Activated CD4-positive, alpha-beta T cell treated with anti-CD3 and anti-CD28 coated beads, Interleukin-2, amount 50 U/mL, for 16 hours (primary cell): Measurements from ENCODE around the gene PSTPIP1.

Experiments
- DNase-seq: peaks from one replicate; pipeline ENCODE4 v3.0.0-alpha.2; 2020

Gene PSTPIP1

DNA sequence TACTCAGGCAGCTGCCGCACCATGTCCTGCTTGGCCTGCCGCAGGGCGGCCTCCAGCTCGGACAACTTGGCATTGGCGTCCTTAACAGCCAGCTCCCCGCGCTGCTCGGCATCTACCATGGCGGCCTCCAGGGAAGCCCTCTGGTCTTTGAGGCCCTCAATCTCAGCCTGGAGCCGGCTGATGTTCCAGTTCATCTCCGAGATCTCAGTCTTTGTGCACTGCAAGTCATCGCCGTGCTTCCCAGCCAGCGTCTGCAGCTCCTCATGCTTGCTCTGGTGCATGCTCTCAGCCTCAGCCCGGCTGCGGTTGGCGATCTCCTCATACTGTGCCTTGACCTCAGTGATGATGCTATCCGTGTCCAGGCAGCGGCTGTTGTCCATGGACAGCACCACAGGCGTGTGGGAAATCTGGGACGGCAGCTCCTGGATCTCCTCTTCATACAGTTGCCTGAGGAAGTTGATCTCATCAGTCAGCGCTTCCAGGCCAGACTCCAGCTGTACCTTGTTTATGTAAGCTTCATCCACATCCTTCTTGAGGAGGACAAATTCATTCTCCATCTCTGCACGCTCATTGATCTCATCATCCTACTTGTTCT lies 15.5 kb upstream of the PSTPIP1 start:
- no peak for DNase-seq

DNA sequence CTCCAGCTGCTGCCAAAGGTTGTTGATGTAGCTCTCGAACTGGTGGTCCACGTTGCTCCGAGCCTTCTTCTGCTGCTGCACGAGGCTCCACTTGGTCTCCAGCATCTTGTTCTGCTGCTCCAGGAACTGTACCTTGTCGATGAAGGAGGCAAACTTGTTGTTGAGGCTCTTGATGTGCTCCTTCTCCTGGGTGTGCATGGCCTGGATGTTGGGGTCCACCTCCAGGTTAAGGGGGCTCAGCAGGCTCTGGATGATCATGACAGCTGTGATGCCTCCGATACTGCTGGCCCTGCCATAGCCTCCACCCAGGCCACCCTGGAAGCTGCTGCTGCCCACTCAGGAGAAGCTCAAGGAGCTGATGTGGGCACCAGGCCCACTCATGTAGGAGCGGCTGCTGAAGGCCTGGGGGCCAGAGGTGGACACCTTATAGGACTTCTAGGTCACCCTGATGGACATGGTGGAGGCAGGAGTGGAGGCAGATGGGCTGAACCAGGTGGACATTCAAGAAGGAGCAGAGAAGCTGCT lies 14.9 kb upstream of the PSTPIP1 start:
- DNase-seq = no peak

DNA sequence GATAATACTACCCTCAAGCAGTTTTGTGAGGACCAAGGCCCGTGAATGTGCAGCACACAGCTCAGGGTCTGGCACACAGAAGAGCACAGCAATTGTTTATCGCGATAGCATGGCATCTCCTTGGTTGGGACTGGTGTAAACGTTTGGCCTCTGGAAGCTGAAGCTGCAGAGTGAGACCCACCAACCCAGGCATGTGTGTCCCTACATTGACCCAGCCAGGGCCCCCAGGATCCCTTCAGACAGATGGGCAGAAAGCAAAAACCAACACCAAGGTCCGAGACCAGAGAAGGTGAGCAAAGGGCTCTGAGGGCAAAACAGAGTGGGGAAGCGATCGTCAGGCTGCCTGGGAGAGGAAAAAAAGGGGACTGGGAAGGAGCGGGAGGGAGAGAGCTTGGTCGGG lies 12.6 kb upstream of the PSTPIP1 start:
- DNase-seq = no peak

DNA sequence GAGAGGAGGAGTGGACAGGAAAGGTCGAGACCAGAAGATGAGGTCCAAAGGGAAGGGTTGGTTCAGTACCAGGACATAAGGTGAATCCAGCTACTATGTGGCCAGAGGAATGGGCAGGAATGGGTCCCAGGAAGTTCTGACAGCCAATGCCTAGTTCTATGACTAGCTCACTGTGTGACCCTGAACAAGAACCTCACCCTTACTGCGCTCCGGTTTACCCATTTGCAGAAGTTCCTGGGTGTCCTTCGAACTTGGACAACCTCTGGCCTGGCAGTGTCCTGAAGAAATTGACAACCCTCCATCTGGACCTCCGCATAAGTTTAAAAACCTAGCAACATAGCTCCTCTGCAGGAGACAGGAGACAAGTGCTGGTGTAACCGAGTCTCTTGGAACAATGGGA lies 12.2 kb upstream of the PSTPIP1 start:
- no peak for DNase-seq

GRCh38 chr15:76983590-76984375 lies 11.1 kb upstream of the PSTPIP1 start:
- no peak for DNase-seq

- DNase-seq = no peak
Observed at GRCh38 chr15:76986743-76987142, 8.2 kb upstream of the PSTPIP1 start.

DNA sequence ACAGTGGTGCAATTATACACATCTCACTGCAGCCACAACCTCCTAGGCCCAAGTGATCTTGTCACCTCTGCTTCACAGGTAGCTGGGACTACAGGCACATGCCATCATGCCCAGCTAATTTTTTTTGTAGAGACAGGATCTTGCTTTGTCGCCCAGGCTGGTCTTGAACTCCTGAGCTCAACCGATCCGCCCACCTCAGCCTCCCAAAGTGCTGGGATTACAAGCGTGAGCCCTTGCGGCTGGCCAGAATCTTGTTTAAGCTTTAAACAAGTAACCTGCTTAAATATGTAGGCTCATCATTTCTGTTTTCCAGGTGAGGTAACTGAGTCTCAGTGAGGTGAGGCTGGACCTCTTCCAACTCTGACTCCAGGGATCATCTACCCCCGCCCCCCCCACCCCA lies 7.7 kb upstream of the PSTPIP1 start:
- DNase-seq = no peak

- peak; percentile 98 for DNase-seq
Observed at GRCh38 chr15:76987896-76988860, 6.7 kb upstream of the PSTPIP1 start.

DNA sequence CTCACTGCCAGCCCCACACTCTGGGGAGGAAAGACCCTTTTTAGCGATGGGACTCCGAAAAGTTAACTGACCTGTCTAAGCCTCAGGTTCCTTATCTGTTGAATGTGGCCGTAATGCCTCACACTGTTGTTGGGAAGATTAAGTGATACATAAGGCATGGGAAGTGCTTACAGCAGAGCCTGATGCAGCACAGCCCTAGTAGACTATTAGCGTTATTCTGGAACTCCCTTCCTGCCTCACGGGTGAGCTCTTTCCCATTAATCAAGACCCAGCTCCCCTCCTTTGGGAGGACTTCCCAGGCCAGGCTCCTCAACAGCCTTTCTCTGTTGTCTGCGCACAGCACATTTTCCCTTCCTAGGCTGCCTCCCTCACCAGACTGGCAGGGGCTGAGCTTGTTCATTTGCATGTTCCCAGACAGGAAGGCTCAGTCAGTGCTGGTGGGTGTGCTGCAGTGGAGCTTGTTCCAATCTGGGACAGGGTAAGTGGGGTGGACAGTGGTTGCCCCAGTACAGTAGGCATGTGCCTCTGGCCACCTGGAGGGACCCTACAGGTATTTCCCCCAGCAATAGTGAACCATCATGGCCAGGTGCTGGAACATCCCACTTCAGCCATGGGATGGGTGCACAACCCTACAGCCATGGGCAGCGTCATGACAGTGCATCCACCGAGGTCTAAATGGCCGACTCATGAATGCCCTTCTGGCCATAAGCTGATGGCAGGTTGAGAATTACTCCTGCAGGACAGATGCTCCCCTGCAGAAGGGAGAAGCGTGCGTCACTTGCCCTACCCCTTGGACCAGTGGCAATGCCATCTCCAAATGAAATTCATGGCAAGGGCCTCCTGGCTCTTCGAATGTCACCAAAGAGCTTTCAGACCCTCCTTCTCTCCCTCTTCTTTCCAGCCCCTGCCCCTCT lies 5.8 kb upstream of the PSTPIP1 start:
- DNase-seq = no peak

DNA sequence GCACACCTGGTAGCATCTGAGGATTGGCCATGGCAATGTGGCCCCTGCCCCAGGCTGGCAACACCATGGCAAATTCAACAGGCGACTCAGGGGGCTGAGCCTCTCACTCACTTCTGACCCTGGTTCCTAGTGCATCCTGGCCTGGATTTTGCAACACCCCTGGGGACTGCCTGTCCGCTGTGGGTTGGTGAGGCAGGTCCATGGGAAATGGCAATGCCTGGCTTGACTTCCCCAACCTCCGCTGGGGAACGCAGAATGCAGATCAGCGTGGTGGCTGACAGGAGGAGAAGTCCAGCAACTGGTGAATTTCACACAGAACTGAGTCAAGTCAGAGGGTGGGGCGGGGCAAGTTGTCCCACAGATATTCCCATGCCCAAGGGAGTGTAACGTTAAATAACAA lies 3.9 kb upstream of the PSTPIP1 start:
- DNase-seq = no peak

GRCh38 chr15:76991741-76992645 lies 2.9 kb upstream of the PSTPIP1 start:
- no peak for DNase-seq

- DNase-seq = no peak
Observed at GRCh38 chr15:76993114-76993725, 1.7 kb upstream of the PSTPIP1 start.

GRCh38 chr15:76994001-76994400 lies 925 bp upstream of the PSTPIP1 start:
- peak; percentile 84 for DNase-seq

- no peak for DNase-seq
Observed at GRCh38 chr15:76994496-76994895, 430 bp upstream of the PSTPIP1 start.

- no peak for DNase-seq
Observed at GRCh38 chr15:76996076-76996525, 1.2 kb downstream of the PSTPIP1 start.

DNA sequence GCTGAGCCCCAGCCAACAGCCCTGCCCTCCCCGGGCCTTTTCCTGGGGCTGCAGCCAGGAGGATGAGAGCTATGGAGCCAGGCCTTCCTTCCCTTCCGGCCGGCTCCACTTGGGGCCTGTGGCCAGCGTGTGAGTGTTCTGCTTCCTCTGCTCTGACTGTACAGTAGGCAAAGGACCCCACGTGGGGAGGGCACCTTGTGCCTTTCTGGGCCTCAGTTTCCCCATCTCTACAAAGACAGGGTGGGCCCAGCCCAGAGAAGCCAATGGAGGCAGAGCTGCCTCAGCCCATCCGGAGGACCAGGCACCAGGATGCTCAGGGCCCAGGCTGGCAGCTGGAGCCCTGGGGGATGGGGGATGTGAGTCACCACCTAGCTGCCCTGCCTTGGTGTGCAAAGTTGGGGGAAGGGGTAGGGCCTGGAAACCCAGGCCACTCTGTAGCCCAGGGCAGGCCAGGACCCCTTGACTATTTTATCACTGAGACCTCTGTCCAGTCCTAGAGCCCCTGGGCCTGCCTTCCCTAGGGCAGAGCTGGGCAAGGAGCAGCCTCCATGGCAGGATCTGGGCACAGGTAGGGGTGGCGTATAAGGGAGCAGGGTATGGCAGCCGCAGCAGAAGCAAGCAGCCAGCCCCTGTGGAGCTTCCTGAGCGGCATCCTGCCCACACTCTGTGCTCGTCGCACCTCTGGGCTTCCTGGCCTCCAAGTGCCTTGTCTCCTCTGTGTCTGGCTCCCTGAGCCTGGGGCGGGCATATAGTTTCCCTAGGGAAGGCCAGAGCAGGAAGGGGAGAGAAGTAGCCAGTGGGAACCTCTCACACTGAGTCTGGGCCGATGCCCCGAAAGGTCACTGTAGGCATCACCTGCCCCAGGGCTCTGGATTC lies 1.8 kb downstream of the PSTPIP1 start:
- peak; percentile 76 for DNase-seq

- DNase-seq = peak; percentile 51
Observed at GRCh38 chr15:76998663-76999285, 3.8 kb downstream of the PSTPIP1 start.

GRCh38 chr15:76999996-77000395 lies 5.1 kb downstream of the PSTPIP1 start:
- no peak for DNase-seq

GRCh38 chr15:77001351-77001750 lies 6.4 kb downstream of the PSTPIP1 start:
- no peak for DNase-seq
